GM12801 (cell line): Measurements from ENCODE around the gene YWHAG.

Experiments used
- CTCF ChIP-seq: IDR thresholded peaks from one replicate; pipeline ENCODE4 v1.5.1; 2011; ENCODE audit warnings: control low read depth; ENCODE audit not compliant: insufficient read length; ENCODE audit errors: extremely low read depth

Gene YWHAG

GRCh38 chr7:76358481-76359110 is at the start of gene YWHAG:
YWHAG (minus strand) TSS chr7:76358991; CDS start chr7:76358808, 183 bp downstream.
- no peak for TF ChIP-seq CTCF

GRCh38 chr7:76408121-76408560 is 49.4 kb upstream of the YWHAG start:
- TF ChIP-seq CTCF, result no peak

- no peak for TF ChIP-seq CTCF
Observed at GRCh38 chr7:76407718-76408117, 48.9 kb upstream of the YWHAG start.

- no peak for TF ChIP-seq CTCF
Observed at GRCh38 chr7:76405738-76406137, 46.9 kb upstream of the YWHAG start.

GRCh38 chr7:76403780-76404494 is 45.1 kb upstream of the YWHAG start:
- no peak for TF ChIP-seq CTCF

- no peak for TF ChIP-seq CTCF
Observed at GRCh38 chr7:76400248-76400647, 41.5 kb upstream of the YWHAG start.

- no peak for TF ChIP-seq CTCF
Observed at GRCh38 chr7:76397409-76398183, 38.8 kb upstream of the YWHAG start.
